AG10803 (cell line): ENCODE data around the gene MLST8.
A peak's percentile ranks its signal among the peaks of the same experiment; 100 is the strongest.

Experiments used
- DNase-seq: peaks from one replicate; pipeline ENCODE4 v3.0.0; 2010; ENCODE audit warnings: low read depth
- H3K4me3 ChIP-seq: 2 replicates; pipeline ENCODE4 v1.5.1; 2011; ENCODE audit warnings: mild to moderate bottlenecking, low read length, control low read depth
- TF ChIP-seq, protein P1 (sequence below): conservative IDR thresholded peaks from 2 replicates; pipeline ENCODE4 v1.5.1; 2011; ENCODE audit warnings: mild to moderate bottlenecking, low read length, control low read depth, inconsistent platforms

The MLST8 gene

DNA sequence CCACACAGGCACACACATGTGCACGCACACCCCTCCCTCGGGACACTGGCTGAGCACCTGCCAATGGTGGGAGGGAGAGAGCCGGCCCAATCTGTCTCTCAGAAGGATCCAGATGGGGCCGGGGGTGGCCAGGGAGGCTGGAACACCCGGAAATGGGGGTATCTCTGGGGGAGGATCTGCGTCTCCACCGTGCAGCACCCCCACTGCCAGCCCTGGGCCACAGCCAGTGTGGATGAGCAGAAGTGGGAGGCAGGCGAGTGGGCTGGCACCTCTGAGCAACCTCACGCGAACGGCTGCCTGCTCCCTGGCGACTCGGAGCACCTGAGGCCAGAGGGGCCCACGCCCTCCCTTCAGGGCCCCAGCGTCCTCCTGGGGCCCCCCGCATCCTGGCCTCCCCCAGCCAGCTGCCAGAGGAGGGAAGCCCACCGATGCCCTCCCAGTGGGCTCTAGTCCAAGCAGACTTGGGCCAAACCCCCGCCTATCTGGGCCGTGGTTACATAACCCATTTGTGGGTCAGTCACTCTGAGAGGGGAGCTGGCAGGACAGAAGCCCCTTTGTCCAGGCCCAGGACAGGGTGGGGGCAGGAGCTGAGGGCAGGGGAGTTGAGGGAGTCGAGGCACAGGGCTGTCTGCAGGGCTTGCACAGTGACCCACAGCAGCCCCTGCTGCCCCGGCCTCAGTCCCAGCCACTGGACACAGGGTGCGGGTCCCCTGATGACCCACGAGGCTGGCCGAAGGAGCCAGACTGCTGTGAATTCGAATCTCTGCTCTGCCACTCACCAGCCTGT is 14.4 kb upstream of the MLST8 start:
- TF ChIP-seq, protein P1, sequence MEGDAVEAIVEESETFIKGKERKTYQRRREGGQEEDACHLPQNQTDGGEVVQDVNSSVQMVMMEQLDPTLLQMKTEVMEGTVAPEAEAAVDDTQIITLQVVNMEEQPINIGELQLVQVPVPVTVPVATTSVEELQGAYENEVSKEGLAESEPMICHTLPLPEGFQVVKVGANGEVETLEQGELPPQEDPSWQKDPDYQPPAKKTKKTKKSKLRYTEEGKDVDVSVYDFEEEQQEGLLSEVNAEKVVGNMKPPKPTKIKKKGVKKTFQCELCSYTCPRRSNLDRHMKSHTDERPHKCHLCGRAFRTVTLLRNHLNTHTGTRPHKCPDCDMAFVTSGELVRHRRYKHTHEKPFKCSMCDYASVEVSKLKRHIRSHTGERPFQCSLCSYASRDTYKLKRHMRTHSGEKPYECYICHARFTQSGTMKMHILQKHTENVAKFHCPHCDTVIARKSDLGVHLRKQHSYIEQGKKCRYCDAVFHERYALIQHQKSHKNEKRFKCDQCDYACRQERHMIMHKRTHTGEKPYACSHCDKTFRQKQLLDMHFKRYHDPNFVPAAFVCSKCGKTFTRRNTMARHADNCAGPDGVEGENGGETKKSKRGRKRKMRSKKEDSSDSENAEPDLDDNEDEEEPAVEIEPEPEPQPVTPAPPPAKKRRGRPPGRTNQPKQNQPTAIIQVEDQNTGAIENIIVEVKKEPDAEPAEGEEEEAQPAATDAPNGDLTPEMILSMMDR: no peak
- no peak overlapping the region for H3K4me3 ChIP-seq
- DNase-seq: no peak

DNA sequence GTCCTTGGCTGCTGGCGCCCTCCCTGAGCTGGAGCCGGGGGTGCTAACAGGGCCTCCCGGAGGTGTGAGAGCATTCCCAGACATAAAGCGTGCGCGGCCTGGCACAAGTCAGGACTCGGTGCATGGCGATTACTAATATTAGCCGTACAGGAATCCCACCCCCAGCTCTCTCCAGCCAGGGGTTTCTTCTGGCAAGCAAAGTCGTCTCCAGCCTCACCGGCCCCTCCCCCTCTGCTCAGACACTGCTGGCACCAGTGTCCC is 13.9 kb upstream of the MLST8 start:
- no peak overlapping the region for H3K4me3 ChIP-seq
- no peak for DNase-seq
- TF ChIP-seq, protein P1: no peak

DNA sequence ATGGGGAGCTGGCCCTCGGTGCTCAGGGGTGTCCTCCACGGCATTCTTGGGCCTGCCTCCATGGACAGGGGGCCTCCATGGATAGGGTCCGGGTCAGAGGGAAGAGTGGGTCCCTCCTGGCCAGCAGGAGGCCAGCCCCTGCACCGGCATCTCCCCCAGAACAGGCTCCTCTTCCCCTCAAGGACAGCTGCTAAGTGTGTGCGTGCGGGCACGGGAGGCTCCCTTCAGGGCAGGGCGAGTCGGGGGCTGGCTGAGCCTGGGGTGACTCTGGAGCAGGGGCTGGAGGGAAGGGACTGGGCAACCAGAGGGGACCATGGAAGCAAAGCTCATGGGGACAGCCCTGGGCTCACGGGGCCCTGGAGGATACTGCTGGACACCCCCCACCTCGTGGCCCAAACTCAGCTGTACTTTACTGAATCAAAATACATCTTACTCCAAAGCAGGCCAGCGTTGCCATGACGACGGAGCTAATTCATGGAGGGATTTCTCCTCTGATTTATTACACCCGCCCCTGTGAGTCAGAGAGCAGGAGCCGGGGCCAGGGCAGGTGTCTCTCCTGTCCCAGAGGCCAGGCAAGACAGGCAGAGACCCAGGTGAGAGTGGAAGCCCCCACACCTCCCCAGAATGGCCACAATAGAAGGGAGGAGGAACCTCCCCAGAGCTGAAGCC is 11.0 kb upstream of the MLST8 start:
- H3K4me3 ChIP-seq: no peak overlapping the region
- peak; percentile 22 for DNase-seq
- TF ChIP-seq, protein P1: no peak

DNA sequence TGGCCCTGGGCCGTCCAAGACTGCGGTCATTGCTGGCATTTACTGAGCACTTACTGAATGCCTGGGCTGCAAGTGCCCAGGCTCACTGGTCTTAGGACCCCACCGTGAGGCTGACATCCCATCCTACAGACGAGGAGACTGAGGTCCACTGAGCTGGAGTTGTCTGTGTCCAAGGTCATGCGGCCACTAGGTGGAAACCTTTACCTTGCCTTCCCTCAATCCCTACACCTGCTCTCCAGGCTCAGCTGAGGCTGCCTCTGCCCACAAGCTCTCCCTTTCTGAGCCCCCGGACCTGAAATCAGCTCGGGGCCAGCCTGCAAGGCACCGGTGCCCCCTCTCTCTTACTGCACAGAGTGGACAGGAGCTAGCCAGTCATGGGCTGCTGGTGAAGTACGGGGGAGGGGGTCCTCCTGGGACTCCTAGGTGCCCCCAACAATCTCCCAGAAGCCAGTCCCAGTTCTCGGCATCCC is 10.4 kb upstream of the MLST8 start:
- DNase-seq: peak; percentile 33
- TF ChIP-seq, protein P1: peak; percentile 37
- H3K4me3 ChIP-seq: no peak overlapping the region

DNA sequence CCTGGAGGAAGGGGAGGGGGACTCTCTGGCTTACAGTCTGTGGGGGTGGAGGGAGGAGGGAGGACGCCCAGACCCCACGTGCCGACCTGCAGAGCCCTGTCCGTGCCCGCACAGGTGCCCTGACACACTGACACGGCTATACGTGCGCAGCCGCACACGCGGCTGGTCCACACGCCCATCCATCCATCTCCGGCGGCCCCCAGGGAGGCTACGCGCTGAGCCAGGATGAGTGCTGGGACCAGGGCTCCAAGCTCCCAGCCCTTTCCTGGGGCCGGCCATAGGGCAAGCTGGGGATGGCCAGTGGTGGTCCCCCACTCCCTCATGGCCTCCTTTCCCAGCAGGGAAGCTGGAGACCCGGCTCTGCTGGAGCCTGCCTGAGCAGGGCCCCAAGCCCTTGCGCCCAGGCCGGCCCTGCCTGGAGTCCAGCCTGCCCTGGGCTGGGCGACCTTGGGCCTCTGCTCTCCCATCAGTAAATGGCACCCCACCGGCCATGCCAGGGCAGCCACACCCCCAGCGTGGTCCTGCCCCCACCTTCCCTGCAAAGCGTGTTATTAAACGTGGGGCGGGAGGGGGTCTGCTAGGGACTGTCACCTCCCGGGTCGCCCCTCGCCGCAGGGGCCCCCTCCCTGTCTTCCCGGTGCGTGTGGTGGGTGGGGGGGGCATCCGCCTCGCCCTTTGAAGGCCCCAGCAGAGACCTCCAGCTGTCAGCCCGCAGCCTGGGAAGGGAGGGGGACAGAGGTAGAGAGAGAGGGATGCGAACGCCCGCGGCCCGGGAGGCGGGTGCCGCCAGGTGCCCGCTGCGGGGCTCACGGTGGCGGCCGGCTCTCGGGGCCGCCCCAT is 9.7 kb upstream of the MLST8 start:
- H3K4me3 ChIP-seq: no peak overlapping the region
- no peak for DNase-seq
- TF ChIP-seq, protein P1: no peak

DNA sequence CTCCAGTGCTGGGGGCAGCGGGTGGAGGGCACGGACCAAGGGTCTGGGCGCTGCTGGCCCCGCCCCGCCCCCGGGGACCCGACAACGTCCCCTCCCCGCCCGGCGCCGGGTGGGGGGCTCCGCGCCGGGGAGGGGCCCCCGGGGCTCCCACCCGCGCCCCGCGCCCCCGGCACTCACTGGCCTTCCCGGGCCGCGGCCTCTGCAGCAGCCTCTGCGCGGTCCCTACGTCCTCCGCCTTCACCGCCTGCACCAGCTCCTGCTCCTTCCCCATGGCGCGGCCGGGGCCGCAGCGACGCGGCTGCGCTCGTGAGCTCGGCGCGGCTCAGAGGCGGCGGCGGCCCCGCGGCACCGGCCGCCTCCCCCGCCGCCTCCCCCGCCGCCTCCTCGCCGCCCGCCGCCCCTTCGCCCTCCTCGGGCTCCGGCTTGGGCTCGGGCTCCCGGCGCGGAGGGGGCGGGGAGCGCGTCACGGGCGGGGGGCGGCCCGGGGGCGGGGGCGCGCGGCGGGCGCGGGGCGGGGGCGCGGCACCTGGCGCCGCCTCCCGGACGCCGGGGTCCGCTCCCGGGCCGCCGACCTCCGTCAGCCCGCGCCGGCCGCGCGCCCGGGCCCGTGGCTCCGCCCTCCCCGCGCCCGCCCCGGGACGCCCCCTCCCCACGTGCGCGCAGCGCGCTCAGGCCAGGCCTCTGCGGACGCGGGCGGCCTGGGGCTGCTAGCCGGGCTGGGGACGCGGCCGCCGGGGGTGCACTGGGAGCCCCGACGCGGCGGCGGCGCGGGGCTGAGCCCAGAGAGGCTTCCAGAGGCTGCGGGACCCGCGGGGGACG is 8.9 kb upstream of the MLST8 start, which contains the start of gene CASKIN1:
TSS of gene CASKIN1 (minus strand) at position 444 of the 819 bp plus-strand sequence. CDS start at position 271, 173 bp downstream.
- no peak for DNase-seq
- TF ChIP-seq, protein P1: no peak
- H3K4me3 ChIP-seq: peak within 1 kb of the TSS; percentile 17; the same call in 1 of the 2 replicates
